ENCODE results near the gene CXCL16. TPM values are rescaled to one million over a fixed set of nuclear protein-coding genes. Genes with fewer than 3 reads are reported as not detected.

Gene CXCL16
- total and polyA plus RNA-seq, 2 of the 13 experiments (the other 11 are each of a cell fraction or from before 2014, with no cell fraction given) = 9.4 to 101 TPM

DNA sequence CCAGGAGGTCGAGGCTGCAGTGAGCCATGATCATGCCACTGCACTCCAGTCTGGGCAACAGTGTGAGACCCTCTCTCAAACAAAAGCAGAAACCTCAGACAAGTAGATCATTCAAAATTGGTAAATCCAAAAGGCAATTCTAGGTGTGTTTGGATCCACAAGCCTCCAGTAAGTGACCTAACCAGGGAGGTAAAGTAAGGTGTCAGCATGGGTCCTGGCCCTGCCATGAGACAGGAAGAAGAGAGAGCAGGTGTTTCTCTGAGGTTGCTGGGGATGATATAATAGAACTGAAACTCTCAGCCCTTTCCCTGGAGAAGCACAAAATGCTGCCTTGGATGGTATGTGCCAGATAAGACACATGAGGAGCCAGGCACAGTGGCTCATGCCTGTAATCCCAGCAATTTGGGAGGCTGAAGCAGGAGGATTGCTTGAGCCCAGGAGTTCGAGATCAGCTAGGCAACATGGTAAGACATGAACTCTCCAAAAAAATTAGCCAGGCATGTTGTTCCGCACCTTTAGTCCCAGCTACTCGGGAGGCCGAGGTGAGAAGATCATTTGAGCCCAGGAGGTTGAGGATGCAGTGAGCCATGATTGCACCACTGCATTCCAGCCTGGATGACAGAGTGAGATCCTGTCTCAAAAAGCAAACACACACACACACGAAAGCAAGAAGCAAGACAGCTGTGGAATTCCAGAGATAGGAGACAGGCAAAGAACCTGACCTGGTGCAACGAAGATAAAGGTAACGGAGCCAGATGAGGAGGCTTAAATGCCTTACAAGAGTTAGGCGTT lies 38.4 kb upstream of the CXCL16 start:
- H3K9me3 ChIP-seq (ENCODE audit: low read length) = no peaks in the 10 kb centered on the region
- H3K27me3 ChIP-seq (ENCODE audit: control insufficient read depth in 1 of 2, insufficient read depth in 2 of 2, low read length in 2 of 2) = no peaks in the 10 kb centered on the region
- in situ Hi-C loops (cut with HindIII; ENCODE audit: extremely low pct_ligation_motif_present, low pct_unique_long_range_greater_than_20kb) = no loop called here
- peak overlapping the region; percentile 59 for H3K4me2 ChIP-seq (ENCODE audit: low read depth, low read length)
- H4K20me1 ChIP-seq (ENCODE audit: insufficient read depth, low read length) = no peaks in the 10 kb centered on the region; the same call in 1 of the 2 replicates
- H2AFZ ChIP-seq (ENCODE audit: low read length) = no peak overlapping the region
- DNase-seq (ENCODE audit: low spot score) = peak; percentile 83
- ATAC-seq = peak; percentile 86
- no TSS peak for BruUV-seq (replicated peaks)
- 0 out of 6 replicates have a peak overlapping the region, but pooled peaks of 1 of the 3 experiments have one; percentile 7 for H3K4me3 ChIP-seq (replicated peaks in 1 of 3; ENCODE audit: insufficient read depth in 1 of 3, low read depth in 2 of 3, low read length in 3 of 3)
- H3K4me1 ChIP-seq (ENCODE audit: insufficient read depth, low read length) = peaks cover 65% of the 10 kb centered on the region
- 17% methylated on average over 9 of the region's 9 CpGs for WGBS (ENCODE audit: low lambda C conversion rate)
- peaks cover 9% of the 10 kb centered on the region for H3K79me2 ChIP-seq (ENCODE audit: insufficient read depth, low read length)
- peak overlapping the region; percentile 74 for H3K27ac ChIP-seq (ENCODE audit: extremely low read length, insufficient read depth, low read length)
- peak overlapping the region; percentile 47 for H3K9ac ChIP-seq (ENCODE audit: insufficient read depth, low read depth, low read length)
- ChIA-PET CTCF (ENCODE audit: low intra/inter-chr PET ratio, low total read pairs) (interaction anchor here (1.3 kb wide), 1 partner anchor 10 kb away, joined by 4 read pairs; no protein-coding TSS in a partner anchor), POLR2A (interaction anchor here (0.7 to 13.3 kb wide), 15 partner anchors 11 to 83 kb away, joined by 3 to 317 read pairs (median 7); partner anchors contain the start of genes ARRB2, CXCL16, GLTPD2 and MED11)
- peak; percentile 98 for FAIRE-seq
- peaks cover 4 to 8% of the 10 kb centered on the region in 2 experiments; a peak in 3 of 5 replicates for H3K36me3 ChIP-seq (replicated peaks in 1 of 2; ENCODE audit: control insufficient read depth in 1 of 2, insufficient read depth in 2 of 2, low read length in 2 of 2)
- intact Hi-C loops (cut with micrococcal nuclease; ENCODE audit: unreplicated experiment) = no loop called here
- TF ChIP-seq ZBTB8A (CRISPR knock-in tag; IDR thresholded peaks at IDR 0.05; ENCODE audit: borderline replicate concordance, low read depth) = no peak
- no peak for TF ChIP-seq YEATS2 (CRISPR knock-in tag; IDR thresholded peaks at IDR 0.05; ENCODE audit: borderline replicate concordance)
- 0 out of 2 replicates have a peak, but pooled peaks have one; percentile 37 for TF ChIP-seq NFATC3 (CRISPR knock-in tag; IDR thresholded peaks at IDR 0.05)
- TF ChIP-seq HOXD1 (CRISPR knock-in tag; IDR thresholded peaks at IDR 0.05) = no peak; the same call in 1 of the 2 replicates
- TF ChIP-seq HNRNPH1 (optimal IDR thresholded peaks at IDR 0.05; ENCODE audit: low read depth, low read length) = no peak
- TF ChIP-seq ZNF18 (CRISPR knock-in tag; IDR thresholded peaks at IDR 0.05; ENCODE audit: insufficient replicate concordance) = no peak
- TF ChIP-seq MED1 (CRISPR knock-in tag; IDR thresholded peaks at IDR 0.05) = peak; percentile 93
- TF ChIP-seq, protein P1, sequence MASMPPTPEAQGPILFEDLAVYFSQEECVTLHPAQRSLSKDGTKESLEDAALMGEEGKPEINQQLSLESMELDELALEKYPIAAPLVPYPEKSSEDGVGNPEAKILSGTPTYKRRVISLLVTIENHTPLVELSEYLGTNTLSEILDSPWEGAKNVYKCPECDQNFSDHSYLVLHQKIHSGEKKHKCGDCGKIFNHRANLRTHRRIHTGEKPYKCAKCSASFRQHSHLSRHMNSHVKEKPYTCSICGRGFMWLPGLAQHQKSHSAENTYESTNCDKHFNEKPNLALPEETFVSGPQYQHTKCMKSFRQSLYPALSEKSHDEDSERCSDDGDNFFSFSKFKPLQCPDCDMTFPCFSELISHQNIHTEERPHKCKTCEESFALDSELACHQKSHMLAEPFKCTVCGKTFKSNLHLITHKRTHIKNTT (CRISPR knock-in tag; IDR thresholded peaks at IDR 0.05) = no peak
- peak; percentile 87 for TF ChIP-seq HOXA3 (CRISPR knock-in tag; IDR thresholded peaks at IDR 0.05)
- no peak for TF ChIP-seq ATF1 (CRISPR knock-in tag; IDR thresholded peaks at IDR 0.05)
- no peak for TF ChIP-seq ZNF367 (CRISPR knock-in tag; IDR thresholded peaks at IDR 0.05; ENCODE audit: borderline replicate concordance)
- TF ChIP-seq SAFB2 (CRISPR knock-in tag; IDR thresholded peaks at IDR 0.05; ENCODE audit: borderline replicate concordance, low read depth) = no peak
- TF ChIP-seq ZNF558 (CRISPR knock-in tag; IDR thresholded peaks at IDR 0.05; ENCODE audit: borderline replicate concordance) = no peak
- peak; percentile 73; the same call in 1 of the 2 replicates for TF ChIP-seq ZBTB7B (CRISPR knock-in tag; IDR thresholded peaks at IDR 0.05)
- peak; percentile 68 for TF ChIP-seq FOXJ3 (CRISPR knock-in tag; IDR thresholded peaks at IDR 0.05; ENCODE audit: borderline replicate concordance)
- peak; percentile 50; the same call in 1 of the 2 replicates for TF ChIP-seq KAT8 (CRISPR knock-in tag; IDR thresholded peaks at IDR 0.05)
- TF ChIP-seq, protein P2, sequence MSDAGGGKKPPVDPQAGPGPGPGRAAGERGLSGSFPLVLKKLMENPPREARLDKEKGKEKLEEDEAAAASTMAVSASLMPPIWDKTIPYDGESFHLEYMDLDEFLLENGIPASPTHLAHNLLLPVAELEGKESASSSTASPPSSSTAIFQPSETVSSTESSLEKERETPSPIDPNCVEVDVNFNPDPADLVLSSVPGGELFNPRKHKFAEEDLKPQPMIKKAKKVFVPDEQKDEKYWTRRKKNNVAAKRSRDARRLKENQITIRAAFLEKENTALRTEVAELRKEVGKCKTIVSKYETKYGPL (CRISPR knock-in tag; IDR thresholded peaks at IDR 0.05) = no peak
- no peak for TF ChIP-seq ZFP62 (CRISPR knock-in tag; IDR thresholded peaks at IDR 0.05)

All from HepG2 (cell line).